Colonic mucosa (tissue), 4 donors: Measurements from ENCODE around the gene DGKB. TPM values are rescaled to one million over a fixed set of nuclear protein-coding genes. Genes with fewer than 3 reads are reported as not detected.
A peak's percentile ranks its signal among the peaks of the same experiment; 100 is the strongest.

ENCODE experiments used
- DNase-seq: peaks from one replicate; pipeline ENCODE4 v3.0.0-alpha.2; 2020
- H3K27ac ChIP-seq: fragments of 200-600 bp; one replicate; pipeline ENCODE4 v1.8.0; 2021
- H3K27me3 ChIP-seq: fragments of 200-600 bp; one replicate; pipeline ENCODE4 v1.8.0; 2021
- H3K36me3 ChIP-seq: fragments of 200-600 bp; one replicate; pipeline ENCODE4 v1.8.0; 2021
- H3K4me1 ChIP-seq: fragments of 200-600 bp; one replicate; pipeline ENCODE4 v1.8.0; 2021; ENCODE audit warnings: mild to moderate bottlenecking
- H3K4me3 ChIP-seq: fragments of 200-600 bp; one replicate; pipeline ENCODE4 v1.8.0; 2021
- H3K9ac ChIP-seq, 2 donors: one replicate each; pipeline ENCODE4 v1.7.0; 2013; ENCODE audit warnings: control low read depth in 2 of 2, low read depth in 2 of 2, low read length in 2 of 2
- H3K9me3 ChIP-seq: fragments of 200-600 bp; one replicate; pipeline ENCODE4 v1.8.0; 2021
- CTCF ChIP-seq: fragments of 200-600 bp; IDR thresholded peaks from one replicate; pipeline ENCODE4 v1.8.0; 2022; ENCODE audit warnings: antibody characterized with exemption, mild to moderate bottlenecking
- intact Hi-C: fragments of 100-400 bp; cut with DNase I; formaldehyde crosslinking; loops from one replicate; pipeline ENCODE4 v1.14.1; 2022
- total RNA-seq, 2 donors: library from RNA; stranded (reverse); fragmentation: NEBNext Ultra II Directional in 1 of 2; extraction: Animal tissue kit (Norgen Biotek cat#: 25700) in 1 of 2; gene quantifications; one replicate each; pipeline ENCODE4 v1.2.1, GENCODE V29; 2021
- donor health status: healthy.
- donor health status: DM: no; HTN: no; CAD: no.
- donor health status: DM: no; HTN: no; CAD: no.

The DGKB gene
- total RNA-seq, 2 donors from 2014 or later, result 0.25 to 0.61 TPM

- H3K27me3 ChIP-seq, result no peaks in the 10 kb centered on the region
- intact Hi-C loops, result no loop called here
- no peak overlapping the region for H3K27ac ChIP-seq
- no peaks in the 10 kb centered on the region for H3K36me3 ChIP-seq
- TF ChIP-seq CTCF, result no peak
- no peak overlapping the region for H3K4me3 ChIP-seq
- no peak overlapping the region for H3K9ac ChIP-seq
- H3K4me1 ChIP-seq, result no peaks in the 10 kb centered on the region
- H3K9me3 ChIP-seq, result no peaks in the 10 kb centered on the region
- no peak for DNase-seq
Measured at GRCh38 chr7:14739168-14739840, 163.2 kb downstream of the DGKB start.

- no peak for TF ChIP-seq CTCF
- Histone ChIP-seq H3K4me1 (no peaks in the 10 kb centered on the region), H3K9me3 (no peaks in the 10 kb centered on the region), H3K27me3 (no peaks in the 10 kb centered on the region), H3K36me3 (no peaks in the 10 kb centered on the region), H3K9ac (no peak overlapping the region), H3K27ac (no peak overlapping the region), H3K4me3 (no peak overlapping the region)
- intact Hi-C loops, result no loop called here
- DNase-seq, result no peak
Measured at GRCh38 chr7:14738086-14738485, 164.5 kb downstream of the DGKB start.

GRCh38 chr7:14734839-14735321 lies 167.7 kb downstream of the DGKB start:
- H3K27ac ChIP-seq, result no peak overlapping the region
- no peaks in the 10 kb centered on the region for H3K9me3 ChIP-seq
- intact Hi-C loops, result no loop called here
- no peak for TF ChIP-seq CTCF
- no peaks in the 10 kb centered on the region for H3K27me3 ChIP-seq
- DNase-seq, result no peak
- no peak overlapping the region for H3K9ac ChIP-seq
- H3K4me3 ChIP-seq, result no peak overlapping the region
- no peaks in the 10 kb centered on the region for H3K36me3 ChIP-seq
- no peaks in the 10 kb centered on the region for H3K4me1 ChIP-seq

GRCh38 chr7:14720785-14721184 lies 181.8 kb downstream of the DGKB start:
- Histone ChIP-seq H3K27me3 (no peaks in the 10 kb centered on the region), H3K4me3 (no peak overlapping the region), H3K4me1 (no peaks in the 10 kb centered on the region), H3K27ac (no peak overlapping the region), H3K9ac (no peak overlapping the region), H3K36me3 (no peaks in the 10 kb centered on the region), H3K9me3 (no peaks in the 10 kb centered on the region)
- no peak for TF ChIP-seq CTCF
- DNase-seq, result no peak
- intact Hi-C loops, result no loop called here

GRCh38 chr7:14717816-14718215 lies 184.7 kb downstream of the DGKB start:
- intact Hi-C loops, result loop anchor here (5.0 kb wide), 1 partner anchor 299 kb away; no protein-coding TSS in a partner anchor
- TF ChIP-seq CTCF, result peak; percentile 29
- H3K4me1 ChIP-seq, result no peaks in the 10 kb centered on the region
- no peak overlapping the region for H3K4me3 ChIP-seq
- H3K9ac ChIP-seq, result no peak overlapping the region
- DNase-seq, result no peak
- H3K36me3 ChIP-seq, result no peaks in the 10 kb centered on the region
- H3K27ac ChIP-seq, result no peak overlapping the region
- no peaks in the 10 kb centered on the region for H3K9me3 ChIP-seq
- H3K27me3 ChIP-seq, result no peaks in the 10 kb centered on the region
